GM08714 (cell line): ENCODE data around the gene PAX7.

Source experiments
- H3K4me3 ChIP-seq: fragments of 200-500 bp; sonication (Bioruptor generic); 2 replicates; pipeline ENCODE4 v1.5.1; 2014; ENCODE audit warnings: mild to moderate bottlenecking, low read length, inconsistent platforms
- ZNF274 ChIP-seq: IDR thresholded peaks from 2 replicates; pipeline ENCODE4 v1.6.1; 2012; ENCODE audit warnings: mild to moderate bottlenecking, low read depth, low read length

The PAX7 gene

GRCh38 chr1:18642278-18643095 is 11.8 kb downstream of the PAX7 start:
- TF ChIP-seq ZNF274, result no peak

GRCh38 chr1:18643154-18644012 is 12.7 kb downstream of the PAX7 start:
- TF ChIP-seq ZNF274, result no peak
- H3K4me3 ChIP-seq, result no peak overlapping the region

More at GRCh38 chr1:18642278-18643095, 11.8 kb downstream of the PAX7 start:
- H3K4me3 ChIP-seq, result no peak overlapping the region

- no peak overlapping the region for H3K4me3 ChIP-seq
- no peak for TF ChIP-seq ZNF274
Observed at GRCh38 chr1:18644013-18644399, 13.4 kb downstream of the PAX7 start.

- H3K4me3 ChIP-seq, result no peak overlapping the region
- no peak for TF ChIP-seq ZNF274
Observed at GRCh38 chr1:18644446-18644845, 13.8 kb downstream of the PAX7 start.

- TF ChIP-seq ZNF274, result no peak
- H3K4me3 ChIP-seq, result no peak overlapping the region
Observed at GRCh38 chr1:18644973-18645746, 14.5 kb downstream of the PAX7 start.

- TF ChIP-seq ZNF274, result no peak
- H3K4me3 ChIP-seq, result no peak overlapping the region
Observed at GRCh38 chr1:18645747-18646090, 15.1 kb downstream of the PAX7 start.

- H3K4me3 ChIP-seq, result no peak overlapping the region
- no peak for TF ChIP-seq ZNF274
Observed at GRCh38 chr1:18646091-18646785, 15.6 kb downstream of the PAX7 start.

- TF ChIP-seq ZNF274, result no peak
- H3K4me3 ChIP-seq, result no peak overlapping the region
Observed at GRCh38 chr1:18646786-18647410, 16.3 kb downstream of the PAX7 start.

GRCh38 chr1:18647681-18648214 is 17.1 kb downstream of the PAX7 start:
- TF ChIP-seq ZNF274, result no peak
- H3K4me3 ChIP-seq, result no peak overlapping the region

GRCh38 chr1:18649693-18650370 is 19.2 kb downstream of the PAX7 start:
- no peak overlapping the region for H3K4me3 ChIP-seq
- TF ChIP-seq ZNF274, result no peak

- H3K4me3 ChIP-seq, result no peak overlapping the region
- TF ChIP-seq ZNF274, result no peak
Observed at GRCh38 chr1:18651713-18652112, 21.1 kb downstream of the PAX7 start.

- TF ChIP-seq ZNF274, result no peak
- no peak overlapping the region for H3K4me3 ChIP-seq
Observed at GRCh38 chr1:18652791-18653190, 22.1 kb downstream of the PAX7 start.

GRCh38 chr1:18653367-18653766 is 22.7 kb downstream of the PAX7 start:
- H3K4me3 ChIP-seq, result no peak overlapping the region

More at GRCh38 chr1:18653367-18653766, 22.7 kb downstream of the PAX7 start:
- TF ChIP-seq ZNF274, result no peak
